ENCODE results near the gene LAMB4. TPM values are rescaled to one million over a fixed set of nuclear protein-coding genes. Genes with fewer than 3 reads are reported as not detected.
A peak's percentile ranks its signal among the peaks of the same experiment; 100 is the strongest.

LAMB4 gene
- total RNA-seq, 6 experiments from 2014 or later = not detected

GRCh38 chr7:108149908-108150307 is 19.7 kb upstream of the LAMB4 start:
- Histone ChIP-seq H3K27me3 (no peaks in the 10 kb centered on the region), H3K4me3 (no peak overlapping the region), H3K9me3 (no peaks in the 10 kb centered on the region), H3K27ac (no peak overlapping the region), H3K4me1 (no peaks in the 10 kb centered on the region), H3K36me3 (no peaks in the 10 kb centered on the region)
- no peak for DNase-seq
- no peak for TF ChIP-seq POLR2A (IDR thresholded peaks at IDR 0.05)
- TF ChIP-seq, protein P1, sequence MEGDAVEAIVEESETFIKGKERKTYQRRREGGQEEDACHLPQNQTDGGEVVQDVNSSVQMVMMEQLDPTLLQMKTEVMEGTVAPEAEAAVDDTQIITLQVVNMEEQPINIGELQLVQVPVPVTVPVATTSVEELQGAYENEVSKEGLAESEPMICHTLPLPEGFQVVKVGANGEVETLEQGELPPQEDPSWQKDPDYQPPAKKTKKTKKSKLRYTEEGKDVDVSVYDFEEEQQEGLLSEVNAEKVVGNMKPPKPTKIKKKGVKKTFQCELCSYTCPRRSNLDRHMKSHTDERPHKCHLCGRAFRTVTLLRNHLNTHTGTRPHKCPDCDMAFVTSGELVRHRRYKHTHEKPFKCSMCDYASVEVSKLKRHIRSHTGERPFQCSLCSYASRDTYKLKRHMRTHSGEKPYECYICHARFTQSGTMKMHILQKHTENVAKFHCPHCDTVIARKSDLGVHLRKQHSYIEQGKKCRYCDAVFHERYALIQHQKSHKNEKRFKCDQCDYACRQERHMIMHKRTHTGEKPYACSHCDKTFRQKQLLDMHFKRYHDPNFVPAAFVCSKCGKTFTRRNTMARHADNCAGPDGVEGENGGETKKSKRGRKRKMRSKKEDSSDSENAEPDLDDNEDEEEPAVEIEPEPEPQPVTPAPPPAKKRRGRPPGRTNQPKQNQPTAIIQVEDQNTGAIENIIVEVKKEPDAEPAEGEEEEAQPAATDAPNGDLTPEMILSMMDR (IDR thresholded peaks at IDR 0.05) = no peak
- intact Hi-C loops (cut with DNase I) = loop anchor here in 1 of 2 donors (5.0 kb wide), 1 partner anchor 258 kb away; the partner anchor contains the start of gene DLD
- no peak for ATAC-seq
- 65% methylated on average over 6 of the region's 6 CpGs for WGBS (ENCODE audit: insufficient coverage, low coverage, low lambda C conversion rate, missing lambda C conversion rate)

- WGBS (ENCODE audit: insufficient coverage, low coverage, low lambda C conversion rate, missing lambda C conversion rate) = 73% methylated on average over 5 of the region's 5 CpGs
- intact Hi-C loops (cut with DNase I) = loop anchor here in 1 of 2 donors (5.0 kb wide), 1 partner anchor 257 kb away; the partner anchor contains the start of gene DLD
- H3K36me3 ChIP-seq = no peaks in the 10 kb centered on the region
Observed at GRCh38 chr7:108149119-108149518, 19.0 kb upstream of the LAMB4 start.

DNA sequence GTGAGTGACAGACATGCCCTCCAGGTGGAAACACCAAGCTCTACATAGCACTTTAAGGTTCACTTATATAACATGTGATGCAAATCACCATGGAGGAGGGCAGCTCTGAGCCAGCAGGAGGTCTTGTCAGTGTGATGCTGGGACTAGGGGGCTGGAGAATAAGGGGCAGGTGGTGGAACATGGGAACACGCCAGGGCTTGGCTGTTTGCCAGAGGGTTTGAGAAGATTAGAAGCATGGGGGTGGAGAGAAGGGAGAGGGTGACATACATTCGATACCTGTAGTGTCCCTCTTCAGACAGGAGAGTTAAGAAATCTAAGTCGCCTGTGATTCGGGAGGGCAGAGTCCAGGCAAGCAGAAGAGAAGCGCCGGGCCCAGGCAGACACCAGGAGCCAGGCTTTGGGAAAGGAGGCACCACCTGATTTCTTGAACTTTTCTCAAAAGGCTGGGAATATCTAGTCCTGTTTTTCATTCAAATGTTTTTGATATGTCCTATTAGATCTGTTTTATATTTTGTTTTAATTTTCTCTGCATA is 16.9 kb upstream of the LAMB4 start:
- no peaks in the 10 kb centered on the region for H3K27me3 ChIP-seq
- WGBS (ENCODE audit: insufficient coverage, low coverage, low lambda C conversion rate, missing lambda C conversion rate) = 31% methylated on average over 6 of the region's 6 CpGs

More at GRCh38 chr7:108149119-108149518, 19.0 kb upstream of the LAMB4 start:
- Histone ChIP-seq H3K9me3 (no peaks in the 10 kb centered on the region), H3K4me1 (no peaks in the 10 kb centered on the region), H3K4me3 (no peak overlapping the region), H3K27ac (no peak overlapping the region), H3K27me3 (no peaks in the 10 kb centered on the region)
- ATAC-seq = no peak
- TF ChIP-seq POLR2A (IDR thresholded peaks at IDR 0.05) = no peak
- TF ChIP-seq, protein P1 (IDR thresholded peaks at IDR 0.05) = no peak
- no peak for DNase-seq

DNA sequence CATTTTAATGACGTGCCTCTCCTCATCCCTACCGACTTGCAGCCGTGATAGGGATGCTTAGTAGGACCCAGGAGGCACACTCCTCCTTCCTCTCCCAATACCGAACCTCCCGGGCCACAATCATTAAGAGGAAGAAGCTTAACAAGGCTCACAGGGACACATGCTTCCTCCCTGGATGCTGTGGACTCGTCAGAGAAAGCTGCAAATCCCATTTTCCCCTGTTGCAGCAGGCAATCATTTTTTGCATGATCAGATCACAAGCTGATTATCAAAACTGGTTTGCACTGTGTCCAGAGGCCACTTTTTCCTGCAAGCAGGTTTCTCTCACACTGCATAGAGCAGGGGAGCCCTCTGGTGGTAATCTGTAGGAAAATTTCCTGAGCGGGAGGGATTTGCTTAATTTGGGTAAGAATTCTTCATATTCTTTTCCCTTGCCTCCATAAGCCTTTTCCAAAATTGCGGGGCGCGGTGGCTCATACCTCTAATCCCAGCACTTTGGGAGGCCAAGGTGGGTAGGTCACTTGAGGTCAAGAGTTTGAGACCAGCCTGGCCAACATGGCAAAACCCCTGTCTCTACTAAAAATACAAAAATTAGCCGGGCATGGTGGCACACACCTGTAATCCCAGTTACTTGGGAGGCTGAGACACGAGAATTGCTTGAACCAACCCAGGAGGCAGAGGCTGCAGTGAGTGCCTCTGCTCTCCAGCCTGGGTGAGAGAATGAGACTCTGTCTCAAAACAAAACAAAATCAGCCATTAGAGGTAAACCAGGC is 16.1 kb upstream of the LAMB4 start:
- Histone ChIP-seq H3K4me3 (no peak overlapping the region), H3K36me3 (no peaks in the 10 kb centered on the region), H3K4me1 (no peaks in the 10 kb centered on the region), H3K9me3 (no peaks in the 10 kb centered on the region), H3K27ac (no peak overlapping the region), H3K27me3 (no peaks in the 10 kb centered on the region)
- WGBS (ENCODE audit: insufficient coverage, low coverage, low lambda C conversion rate, missing lambda C conversion rate) = 8% methylated on average over 11 of the region's 12 CpGs
- intact Hi-C loops (cut with DNase I) = loop anchor here in 1 of 2 donors (5.0 kb wide), 1 partner anchor 254 kb away; the partner anchor contains the start of gene DLD
- ATAC-seq (peak; percentile 92 to 96 (median 94)), DNase-seq (peak in 2 of 3 donors; percentile 17 to 65)
- TF ChIP-seq, protein P1 (IDR thresholded peaks at IDR 0.05) = peak; percentile 85 to 91 (median 90)
- TF ChIP-seq POLR2A (IDR thresholded peaks at IDR 0.05) = no peak

More for the DNA sequence above, 16.9 kb upstream of the LAMB4 start:
- no peaks in the 10 kb centered on the region for H3K36me3 ChIP-seq
- peak in 1 of 3 donors; percentile 50 for DNase-seq
- TF ChIP-seq, protein P1 (IDR thresholded peaks at IDR 0.05) = no peak
- no peak for TF ChIP-seq POLR2A (IDR thresholded peaks at IDR 0.05)
- H3K4me3 ChIP-seq = no peak overlapping the region
- intact Hi-C loops (cut with DNase I) = loop anchor here in 1 of 2 donors (5.0 kb wide), 1 partner anchor 255 kb away; the partner anchor contains the start of gene DLD
- ATAC-seq = peak; percentile 37 to 74 (median 54)
- no peak overlapping the region for H3K27ac ChIP-seq
- H3K4me1 ChIP-seq = no peaks in the 10 kb centered on the region
- H3K9me3 ChIP-seq = no peaks in the 10 kb centered on the region
